ENCODE data around the gene TP53TG5. TPM values are rescaled to one million over a fixed set of nuclear protein-coding genes. Genes with fewer than 3 reads are reported as not detected.

The TP53TG5 gene
- total RNA-seq, 3 donors from 2014 or later, result 1.4 to 2.1 (median 1.6) TPM

- intact Hi-C loops (cut with DNase I, micrococcal nuclease), result no loop called here
- TF ChIP-seq CTCF (IDR thresholded peaks at IDR 0.05), result no peak
Observed at GRCh38 chr20:45407067-45407745, 29.1 kb upstream of the TP53TG5 start.

GRCh38 chr20:45406260-45407066, 28.3 kb upstream of the TP53TG5 start:
- DNase-seq, result peak; percentile 85 to 90 (median 89)
- peak overlapping the region; percentile 75 for H3K4me3 ChIP-seq
- TF ChIP-seq CTCF (IDR thresholded peaks at IDR 0.05), result no peak
- ATAC-seq, result peak; percentile 83
- peaks cover 43% of the 10 kb centered on the region for H3K4me1 ChIP-seq (ENCODE audit: low read depth)
- no peaks in the 10 kb centered on the region for H3K36me3 ChIP-seq (ENCODE audit: low read depth)
- H3K9me3 ChIP-seq, result no peaks in the 10 kb centered on the region
- intact Hi-C loops (cut with DNase I, micrococcal nuclease), result no loop called here

More at GRCh38 chr20:45407067-45407745, 29.1 kb upstream of the TP53TG5 start:
- DNase-seq (peak in 2 of 3 donors; percentile 58 to 73), ATAC-seq (peak; percentile 39)
- H3K4me3 ChIP-seq, result peak overlapping the region; percentile 75
- no peaks in the 10 kb centered on the region for H3K9me3 ChIP-seq
- H3K4me1 ChIP-seq (ENCODE audit: low read depth), result peaks cover 49% of the 10 kb centered on the region
- no peaks in the 10 kb centered on the region for H3K36me3 ChIP-seq (ENCODE audit: low read depth)

GRCh38 chr20:45405571-45406259, 27.6 kb upstream of the TP53TG5 start:
- H3K36me3 ChIP-seq (ENCODE audit: low read depth), result no peaks in the 10 kb centered on the region
- peak overlapping the region; percentile 75 for H3K4me3 ChIP-seq
- DNase-seq (peak; percentile 61 to 80 (median 71)), ATAC-seq (peak; percentile 52)
- no peak for TF ChIP-seq CTCF (IDR thresholded peaks at IDR 0.05)
- H3K4me1 ChIP-seq (ENCODE audit: low read depth), result peaks cover 38% of the 10 kb centered on the region
- peaks cover 5% of the 10 kb centered on the region for H3K9me3 ChIP-seq
- intact Hi-C loops (cut with DNase I, micrococcal nuclease), result no loop called here

- no peak for DNase-seq
- intact Hi-C loops (cut with DNase I, micrococcal nuclease), result no loop called here
- Histone ChIP-seq H3K36me3 (ENCODE audit: low read depth) (no peaks in the 10 kb centered on the region), H3K4me3 (no peak overlapping the region), H3K4me1 (ENCODE audit: low read depth) (peaks cover 25% of the 10 kb centered on the region), H3K9me3 (peaks cover 13% of the 10 kb centered on the region)
- ATAC-seq, result no peak
- no peak for TF ChIP-seq CTCF (IDR thresholded peaks at IDR 0.05)
Observed at GRCh38 chr20:45404438-45404837, 26.3 kb upstream of the TP53TG5 start.

- DNase-seq (no peak), ATAC-seq (no peak)
- intact Hi-C loops (cut with DNase I, micrococcal nuclease), result no loop called here
- Histone ChIP-seq H3K4me3 (no peak overlapping the region), H3K4me1 (ENCODE audit: low read depth) (peaks cover 12% of the 10 kb centered on the region), H3K9me3 (peaks cover 13% of the 10 kb centered on the region), H3K36me3 (ENCODE audit: low read depth) (no peaks in the 10 kb centered on the region)
- no peak for TF ChIP-seq CTCF (IDR thresholded peaks at IDR 0.05)
Observed at GRCh38 chr20:45402946-45403345, 24.8 kb upstream of the TP53TG5 start.

All from mucosa of descending colon (tissue), 3 donors.